ENCODE data around the gene C1orf105. TPM values are rescaled to one million over a fixed set of nuclear protein-coding genes. Genes with fewer than 3 reads are reported as not detected.

Gene C1orf105
- total RNA-seq, 4 donors from 2014 or later, result not detected

DNA sequence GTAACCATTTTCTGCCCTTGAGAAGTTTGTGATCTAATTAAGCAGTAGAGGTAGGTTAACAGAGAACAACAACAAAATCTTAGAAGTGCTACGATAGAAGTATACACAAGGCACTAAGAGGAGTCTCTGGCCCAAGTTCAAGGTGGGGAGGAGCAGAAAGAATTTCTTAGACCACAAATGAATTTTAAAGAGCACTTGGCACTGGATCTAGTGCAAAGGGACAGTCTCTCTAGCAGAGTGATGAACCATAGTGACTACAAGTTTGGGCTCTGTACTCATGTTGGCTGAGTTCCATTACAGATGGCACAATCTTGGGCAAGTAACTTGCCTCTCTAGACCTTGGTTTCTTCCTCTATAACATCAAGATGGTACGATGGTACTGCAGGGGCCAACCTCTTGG lies 56.7 kb downstream of the C1orf105 start:
- intact Hi-C loops (cut with DNase I), result no loop called here
- H3K27me3 ChIP-seq, result no peaks in the 10 kb centered on the region
- no peaks in the 10 kb centered on the region for H3K36me3 ChIP-seq
- no peak for TF ChIP-seq CTCF (IDR thresholded peaks at IDR 0.05)
- no peak for TF ChIP-seq POLR2A (IDR thresholded peaks at IDR 0.05)
- no peak for DNase-seq
- H3K4me1 ChIP-seq, result peaks cover 0 to 42% (median 0%) of the 10 kb centered on the region in 3 donors
- no peaks in the 10 kb centered on the region for H3K9me3 ChIP-seq
- no peak overlapping the region for H3K27ac ChIP-seq
- WGBS, 2 donors, result 63 to 73% methylated on average over 2 of the region's 2 CpGs
- H3K4me3 ChIP-seq, result no peak overlapping the region

DNA sequence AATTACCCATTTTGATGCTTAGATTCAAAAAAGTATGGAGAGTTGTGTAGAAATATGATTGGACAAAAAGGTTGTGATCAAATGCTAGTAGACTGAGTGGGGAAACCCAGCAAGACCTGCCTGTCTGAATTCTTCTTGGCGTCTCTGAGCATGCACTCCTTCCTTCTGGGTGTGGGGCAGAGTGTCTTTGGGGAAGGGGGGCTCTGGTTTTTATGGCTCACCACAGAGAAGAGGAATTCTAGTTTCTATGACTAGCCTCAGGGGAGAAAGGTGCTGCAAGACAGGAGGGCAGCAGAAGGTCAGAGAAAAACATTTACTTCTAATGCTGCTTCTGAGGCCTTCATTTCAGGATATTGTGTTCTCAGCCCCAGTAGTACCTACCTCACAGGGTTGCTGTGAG lies 57.3 kb downstream of the C1orf105 start:
- Histone ChIP-seq H3K27me3 (no peaks in the 10 kb centered on the region), H3K4me3 (no peak overlapping the region), H3K36me3 (no peaks in the 10 kb centered on the region), H3K4me1 (peaks cover 0 to 42% (median 0%) of the 10 kb centered on the region in 3 donors), H3K9me3 (no peaks in the 10 kb centered on the region), H3K27ac (no peak overlapping the region)
- TF ChIP-seq POLR2A (IDR thresholded peaks at IDR 0.05), result no peak
- no peak for TF ChIP-seq CTCF (IDR thresholded peaks at IDR 0.05)
- WGBS, 2 donors, result 83 to 93% methylated on average over 1 of the region's 1 CpG
- intact Hi-C loops (cut with DNase I), result no loop called here
- DNase-seq, result no peak

DNA sequence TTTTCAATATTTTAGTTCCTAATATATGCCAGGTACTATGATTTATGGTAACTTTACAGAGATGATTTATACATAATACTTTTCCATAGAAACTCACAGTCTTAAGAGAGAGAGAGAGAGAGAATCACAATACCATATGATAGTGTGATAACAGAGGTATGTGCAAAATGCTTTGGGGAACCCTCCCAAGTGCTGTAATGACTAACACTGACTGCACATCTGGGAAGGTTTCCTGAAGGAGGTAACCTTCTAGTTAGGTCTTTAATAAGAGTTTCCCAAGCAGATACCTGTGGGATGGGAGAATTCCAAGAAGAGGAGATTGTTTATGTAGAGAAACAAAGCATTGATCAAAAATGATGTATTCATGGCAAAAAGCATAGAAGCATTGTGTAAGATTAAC lies 58.0 kb downstream of the C1orf105 start:
- Histone ChIP-seq H3K4me1 (peaks cover 0 to 40% (median 0%) of the 10 kb centered on the region in 3 donors), H3K27me3 (no peaks in the 10 kb centered on the region), H3K9me3 (no peaks in the 10 kb centered on the region), H3K36me3 (no peaks in the 10 kb centered on the region), H3K4me3 (no peak overlapping the region), H3K27ac (no peak overlapping the region)
- TF ChIP-seq POLR2A (IDR thresholded peaks at IDR 0.05) (no peak), CTCF (IDR thresholded peaks at IDR 0.05) (no peak)
- DNase-seq, result no peak
- intact Hi-C loops (cut with DNase I), result no loop called here

DNA sequence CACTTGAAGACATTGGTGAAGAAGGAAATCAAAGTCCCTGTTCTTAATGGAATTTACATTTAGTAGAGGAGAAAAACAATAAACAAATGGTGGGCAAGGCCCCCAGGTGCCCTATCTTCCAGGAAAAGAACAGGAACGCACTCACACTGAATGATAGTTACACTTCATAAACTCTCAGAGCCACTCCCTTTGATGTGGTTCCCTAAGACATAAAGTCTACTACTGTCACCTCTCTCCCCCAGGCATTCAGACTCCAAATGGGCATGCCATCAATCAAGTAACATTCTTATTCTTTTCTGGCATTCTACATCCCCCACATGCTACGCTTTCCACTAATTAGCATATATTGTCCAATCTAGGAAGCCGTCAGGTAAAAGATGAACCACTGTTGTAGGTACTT lies 59.9 kb downstream of the C1orf105 start:
- Histone ChIP-seq H3K4me1 (peaks cover 0 to 40% (median 3%) of the 10 kb centered on the region in 3 donors), H3K27ac (no peak overlapping the region), H3K27me3 (no peaks in the 10 kb centered on the region), H3K4me3 (no peak overlapping the region), H3K9me3 (no peaks in the 10 kb centered on the region), H3K36me3 (no peaks in the 10 kb centered on the region)
- DNase-seq, result no peak
- intact Hi-C loops (cut with DNase I), result no loop called here
- TF ChIP-seq POLR2A (IDR thresholded peaks at IDR 0.05) (no peak), CTCF (IDR thresholded peaks at IDR 0.05) (no peak)
- WGBS, 2 donors, result 78 to 79% methylated on average over 3 of the region's 3 CpGs

GRCh38 chr1:172482044-172482443 lies 61.6 kb downstream of the C1orf105 start:
- WGBS, 2 donors, result 22% methylated on average over 1 of the region's 1 CpG; no CpG with 5 or more reads in 1 of the 2 donors
- no peaks in the 10 kb centered on the region for H3K9me3 ChIP-seq

More at GRCh38 chr1:172482044-172482443, 61.6 kb downstream of the C1orf105 start:
- Histone ChIP-seq H3K27ac (no peak overlapping the region), H3K36me3 (no peaks in the 10 kb centered on the region), H3K27me3 (no peaks in the 10 kb centered on the region), H3K4me3 (no peak overlapping the region), H3K4me1 (peaks cover 0 to 26% (median 3%) of the 10 kb centered on the region in 3 donors)
- no peak for DNase-seq
- TF ChIP-seq CTCF (IDR thresholded peaks at IDR 0.05) (no peak), POLR2A (IDR thresholded peaks at IDR 0.05) (no peak)
- intact Hi-C loops (cut with DNase I), result no loop called here

All from esophagus squamous epithelium (tissue), 5 donors.